Caco-2 (cell line): ENCODE measurements around the gene RGN. TPM values are rescaled to one million over a fixed set of nuclear protein-coding genes. Genes with fewer than 3 reads are reported as not detected.

Source experiments
- BruUV-seq: library from RNA; stranded (reverse); fragments of 400-500 nt; replicated peaks from 2 replicates; lab custom pipeline; 2021; lab: Mats Ljungman, UMichigan
- CTCF ChIA-PET: fragments of 300-600 bp; sonication (Branson Sonifier 250); formaldehyde crosslinking; loops from one replicate; lab custom pipeline; 2022; ENCODE audit warnings: antibody characterized with exemption; lab: Charles Lee
- POLR2A ChIA-PET: fragments of 300-600 bp; sonication (Branson Sonifier 250); formaldehyde crosslinking; loops from one replicate; lab custom pipeline; 2022; ENCODE audit warnings: antibody characterized with exemption; lab: Charles Lee
- DNase-seq, 2 experiments: peaks; one replicate each; pipeline versions ENCODE4 v3.0.0 to v3.0.0-alpha.2; 2020 to 2022
- H3K27me3 ChIP-seq: replicated peaks from 2 replicates; pipeline ENCODE4 v1.6.0; 2011; ENCODE audit warnings: low read length; ENCODE audit not compliant: control insufficient read depth, insufficient read depth
- H3K36me3 ChIP-seq: 2 replicates; pipeline ENCODE4 v1.5.1; 2011; ENCODE audit warnings: low read length; ENCODE audit not compliant: control insufficient read depth, insufficient read depth
- H3K4me1 ChIP-seq: fragments of 250-450 bp; sonication (Bioruptor Pico); 2 replicates; pipeline ENCODE4 v1.5.1; 2020; ENCODE audit warnings: mild to moderate bottlenecking
- H3K4me3 ChIP-seq: 2 replicates; pipeline ENCODE4 v1.5.1; 2011; ENCODE audit warnings: low read depth, mild to moderate bottlenecking, control low read depth, low read length
- H3K9me3 ChIP-seq: fragments of 250-450 bp; sonication (Bioruptor Pico); 2 replicates; pipeline ENCODE4 v1.5.1; 2020; ENCODE audit warnings: mild to moderate bottlenecking, moderate library complexity
- H3K27ac Mint-ChIP-seq: one replicate; pipeline ENCODE4 v1.8.0; 2022; ENCODE audit warnings: mixed read lengths; ENCODE audit not compliant: unreplicated experiment
- H3K27me3 Mint-ChIP-seq: one replicate; pipeline ENCODE4 v1.8.0; 2022; ENCODE audit warnings: mixed read lengths; ENCODE audit not compliant: insufficient read depth, unreplicated experiment
- H3K36me3 Mint-ChIP-seq: one replicate; pipeline ENCODE4 v1.8.0; 2022; ENCODE audit warnings: mild to moderate bottlenecking, mixed read lengths; ENCODE audit not compliant: insufficient read depth, unreplicated experiment
- H3K4me1 Mint-ChIP-seq: one replicate; pipeline ENCODE4 v1.8.0; 2022; ENCODE audit warnings: low read depth, mixed read lengths; ENCODE audit not compliant: unreplicated experiment
- H3K4me3 Mint-ChIP-seq: one replicate; pipeline ENCODE4 v1.8.0; 2022; ENCODE audit warnings: mild to moderate bottlenecking, moderate library complexity, mixed read lengths; ENCODE audit not compliant: unreplicated experiment
- H3K9me3 Mint-ChIP-seq: one replicate; pipeline ENCODE4 v1.8.0; 2022; ENCODE audit warnings: mixed read lengths; ENCODE audit not compliant: unreplicated experiment
- intact Hi-C: fragments of 100-400 bp; cut with micrococcal nuclease; formaldehyde crosslinking; loops from one replicate; pipeline ENCODE4 v1.10.0; 2022; ENCODE audit not compliant: unreplicated experiment
- total RNA-seq: library from RNA; stranded (reverse); gene quantifications from 2 replicates; pipeline ENCODE4 v1.2.3, GENCODE V29; 2022
- TF ChIP-seq, protein P1 (sequence below), 2 experiments: fragments of 200-600 bp in 1 of 2; IDR thresholded peaks; 1 replicate in 1 of 2; 2 replicates in 1 of 2; pipeline versions ENCODE4 v1.5.1 to v1.8.0; 2011 to 2022; ENCODE audit warnings: antibody characterized with exemption in 1 of 2, control low read depth in 1 of 2, inconsistent platforms in 1 of 2, low read depth in 1 of 2, low read length in 1 of 2, mild to moderate bottlenecking in 1 of 2, moderate library complexity in 1 of 2; ENCODE audit not compliant: insufficient read depth in 1 of 2, severe bottlenecking in 1 of 2, unreplicated experiment in 1 of 2

RGN gene
- total RNA-seq, 1 experiment from 2014 or later: 36.2 TPM

- no peak overlapping the region for H3K27ac Mint-ChIP-seq
- H3K36me3 Mint-ChIP-seq: no peaks in the 10 kb centered on the region
- H3K27me3 Mint-ChIP-seq: no peaks in the 10 kb centered on the region
- Histone ChIP-seq H3K4me1 (peaks cover 50% of the 10 kb centered on the region), H3K4me3 (no peak overlapping the region), H3K9me3 (no peaks in the 10 kb centered on the region), H3K36me3 (no peaks in the 10 kb centered on the region), H3K27me3 (no peaks in the 10 kb centered on the region)
- intact Hi-C loops: loop anchor here (1.0 to 2.0 kb wide), 2 partner anchors 13 to 19 kb away; no protein-coding TSS in a partner anchor
- CTCF ChIA-PET: no interaction called here
- no TSS peak for BruUV-seq
- no peaks in the 10 kb centered on the region for H3K9me3 Mint-ChIP-seq
- peak overlapping the region; percentile 42 for H3K4me3 Mint-ChIP-seq
- peaks cover 26% of the 10 kb centered on the region for H3K4me1 Mint-ChIP-seq
- DNase-seq: no peak
- POLR2A ChIA-PET: no interaction called here
- TF ChIP-seq, protein P1, sequence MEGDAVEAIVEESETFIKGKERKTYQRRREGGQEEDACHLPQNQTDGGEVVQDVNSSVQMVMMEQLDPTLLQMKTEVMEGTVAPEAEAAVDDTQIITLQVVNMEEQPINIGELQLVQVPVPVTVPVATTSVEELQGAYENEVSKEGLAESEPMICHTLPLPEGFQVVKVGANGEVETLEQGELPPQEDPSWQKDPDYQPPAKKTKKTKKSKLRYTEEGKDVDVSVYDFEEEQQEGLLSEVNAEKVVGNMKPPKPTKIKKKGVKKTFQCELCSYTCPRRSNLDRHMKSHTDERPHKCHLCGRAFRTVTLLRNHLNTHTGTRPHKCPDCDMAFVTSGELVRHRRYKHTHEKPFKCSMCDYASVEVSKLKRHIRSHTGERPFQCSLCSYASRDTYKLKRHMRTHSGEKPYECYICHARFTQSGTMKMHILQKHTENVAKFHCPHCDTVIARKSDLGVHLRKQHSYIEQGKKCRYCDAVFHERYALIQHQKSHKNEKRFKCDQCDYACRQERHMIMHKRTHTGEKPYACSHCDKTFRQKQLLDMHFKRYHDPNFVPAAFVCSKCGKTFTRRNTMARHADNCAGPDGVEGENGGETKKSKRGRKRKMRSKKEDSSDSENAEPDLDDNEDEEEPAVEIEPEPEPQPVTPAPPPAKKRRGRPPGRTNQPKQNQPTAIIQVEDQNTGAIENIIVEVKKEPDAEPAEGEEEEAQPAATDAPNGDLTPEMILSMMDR (IDR thresholded peaks at IDR 0.05; ENCODE audit: insufficient read depth in 1 of 2, low read depth in 1 of 2, low read length in 1 of 2, severe bottlenecking in 1 of 2, unreplicated experiment in 1 of 2): no peak
Measured at GRCh38 chrX:47061238-47061919, 16.9 kb upstream of the RGN start.

- Mint-ChIP-seq H3K36me3 (no peaks in the 10 kb centered on the region), H3K27me3 (no peaks in the 10 kb centered on the region), H3K9me3 (no peaks in the 10 kb centered on the region), H3K4me3 (no peak overlapping the region), H3K4me1 (peaks cover 22% of the 10 kb centered on the region), H3K27ac (no peak overlapping the region)
- peaks cover 42% of the 10 kb centered on the region for H3K4me1 ChIP-seq
- H3K9me3 ChIP-seq: no peaks in the 10 kb centered on the region
- H3K4me3 ChIP-seq: no peak overlapping the region
- TF ChIP-seq, protein P1 (IDR thresholded peaks at IDR 0.05; ENCODE audit: insufficient read depth in 1 of 2, low read depth in 1 of 2, low read length in 1 of 2, severe bottlenecking in 1 of 2, unreplicated experiment in 1 of 2): no peak
- intact Hi-C loops: no loop called here
- no TSS peak for BruUV-seq
- no peaks in the 10 kb centered on the region for H3K36me3 ChIP-seq
- POLR2A ChIA-PET: no interaction called here
- DNase-seq: no peak
- CTCF ChIA-PET: no interaction called here
- no peaks in the 10 kb centered on the region for H3K27me3 ChIP-seq
Measured at GRCh38 chrX:47063179-47063578, 15.1 kb upstream of the RGN start.

DNA sequence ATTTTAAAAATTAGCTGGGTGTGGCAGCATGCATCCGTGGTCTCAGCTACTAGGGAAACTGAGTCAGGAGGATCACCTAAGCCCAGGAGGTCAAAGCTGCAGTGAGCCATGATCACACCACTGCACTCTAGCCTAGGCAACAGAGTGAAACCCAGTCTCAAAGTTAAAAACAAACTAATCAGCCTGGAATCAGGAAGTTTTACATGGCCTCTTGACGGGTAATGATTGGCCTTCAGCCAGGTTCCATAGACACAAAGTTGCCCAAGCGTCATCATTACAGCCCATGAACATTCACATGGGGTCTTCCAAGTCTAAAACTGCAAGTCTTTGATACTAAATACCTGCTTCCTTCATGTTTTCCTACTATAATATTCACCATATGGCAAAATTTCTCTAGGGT lies 10.0 kb upstream of the RGN start:
- Mint-ChIP-seq H3K9me3 (no peaks in the 10 kb centered on the region), H3K27ac (no peak overlapping the region), H3K36me3 (no peaks in the 10 kb centered on the region), H3K4me1 (peaks cover 7% of the 10 kb centered on the region), H3K4me3 (no peak overlapping the region), H3K27me3 (no peaks in the 10 kb centered on the region)
- Histone ChIP-seq H3K9me3 (no peaks in the 10 kb centered on the region), H3K36me3 (no peaks in the 10 kb centered on the region), H3K4me3 (no peak overlapping the region), H3K4me1 (no peaks in the 10 kb centered on the region; the same call in 1 of the 2 replicates), H3K27me3 (no peaks in the 10 kb centered on the region)
- intact Hi-C loops: no loop called here
- TF ChIP-seq, protein P1 (IDR thresholded peaks at IDR 0.05; ENCODE audit: insufficient read depth in 1 of 2, low read depth in 1 of 2, low read length in 1 of 2, severe bottlenecking in 1 of 2, unreplicated experiment in 1 of 2): no peak
- POLR2A ChIA-PET: no interaction called here
- no peak for DNase-seq
- no TSS peak for BruUV-seq
- CTCF ChIA-PET: no interaction called here
